Upper lobe of right lung (tissue), 1 donor: Measurements from ENCODE around the gene SLC28A3. TPM values are rescaled to one million over a fixed set of nuclear protein-coding genes. Genes with fewer than 3 reads are reported as not detected.

ENCODE experiments used
- ATAC-seq: fragments of 200-7000 bp; cut with Tn5 transposase; one replicate; pipeline ENCODE4 v1.9.1; 2020; ENCODE audit warnings: mild to moderate bottlenecking, moderate library complexity
- DNase-seq: peaks from one replicate; pipeline ENCODE4 v3.0.0-alpha.2; 2020
- H3K27ac ChIP-seq: fragments of 200-600 bp; one replicate; pipeline ENCODE4 v1.8.0; 2022
- H3K27me3 ChIP-seq: fragments of 200-600 bp; one replicate; pipeline ENCODE4 v1.8.0; 2022; ENCODE audit warnings: mild to moderate bottlenecking
- H3K36me3 ChIP-seq: fragments of 200-600 bp; one replicate; pipeline ENCODE4 v1.8.0; 2022
- H3K4me1 ChIP-seq: fragments of 200-600 bp; one replicate; pipeline ENCODE4 v1.8.0; 2022
- H3K4me3 ChIP-seq: fragments of 200-600 bp; one replicate; pipeline ENCODE4 v1.8.0; 2022; ENCODE audit warnings: mild to moderate bottlenecking
- H3K9me3 ChIP-seq: fragments of 200-600 bp; one replicate; pipeline ENCODE4 v1.8.0; 2022
- intact Hi-C: fragments of 100-400 bp; cut with DNase I; formaldehyde crosslinking; loops from one replicate; pipeline ENCODE4 v1.11.0; 2022
- total RNA-seq: library from RNA; stranded (reverse); fragmentation: NEBNext Ultra II Directional; extraction: Animal tissue kit (Norgen Biotek cat#: 25700); gene quantifications from one replicate; pipeline ENCODE4 v1.2.1, GENCODE V29; 2021
- TF ChIP-seq, protein P1 (sequence below): fragments of 200-600 bp; IDR thresholded peaks from one replicate; pipeline ENCODE4 v1.8.0; 2022; ENCODE audit warnings: antibody characterized with exemption
- donor health status: DM: no; HTN: yes; CAD: no; lungs with severe emphysema.

SLC28A3 gene
- total RNA-seq, 1 donor from 2014 or later: 1.6 TPM

DNA sequence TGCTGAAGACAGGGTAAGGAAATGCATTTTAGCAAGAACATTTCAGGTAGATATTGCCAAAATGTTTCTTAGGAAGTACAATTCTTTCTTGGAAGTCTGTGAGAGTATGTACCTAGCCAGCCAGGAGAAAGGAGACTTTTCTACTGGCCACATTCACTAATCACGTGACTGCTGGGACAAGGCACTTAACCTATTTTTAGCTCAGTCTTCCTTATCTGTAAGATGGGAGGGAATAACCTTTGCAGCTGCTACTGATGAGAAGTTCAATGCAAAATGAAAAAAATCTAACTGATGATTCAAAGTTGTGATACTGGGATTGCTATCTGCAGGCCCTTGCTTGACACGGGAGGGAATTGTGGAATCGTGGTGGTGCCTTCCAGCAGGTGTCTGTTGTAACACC, 42.6 kb upstream of the SLC28A3 start:
- TF ChIP-seq, protein P1, sequence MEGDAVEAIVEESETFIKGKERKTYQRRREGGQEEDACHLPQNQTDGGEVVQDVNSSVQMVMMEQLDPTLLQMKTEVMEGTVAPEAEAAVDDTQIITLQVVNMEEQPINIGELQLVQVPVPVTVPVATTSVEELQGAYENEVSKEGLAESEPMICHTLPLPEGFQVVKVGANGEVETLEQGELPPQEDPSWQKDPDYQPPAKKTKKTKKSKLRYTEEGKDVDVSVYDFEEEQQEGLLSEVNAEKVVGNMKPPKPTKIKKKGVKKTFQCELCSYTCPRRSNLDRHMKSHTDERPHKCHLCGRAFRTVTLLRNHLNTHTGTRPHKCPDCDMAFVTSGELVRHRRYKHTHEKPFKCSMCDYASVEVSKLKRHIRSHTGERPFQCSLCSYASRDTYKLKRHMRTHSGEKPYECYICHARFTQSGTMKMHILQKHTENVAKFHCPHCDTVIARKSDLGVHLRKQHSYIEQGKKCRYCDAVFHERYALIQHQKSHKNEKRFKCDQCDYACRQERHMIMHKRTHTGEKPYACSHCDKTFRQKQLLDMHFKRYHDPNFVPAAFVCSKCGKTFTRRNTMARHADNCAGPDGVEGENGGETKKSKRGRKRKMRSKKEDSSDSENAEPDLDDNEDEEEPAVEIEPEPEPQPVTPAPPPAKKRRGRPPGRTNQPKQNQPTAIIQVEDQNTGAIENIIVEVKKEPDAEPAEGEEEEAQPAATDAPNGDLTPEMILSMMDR: no peak

DNA sequence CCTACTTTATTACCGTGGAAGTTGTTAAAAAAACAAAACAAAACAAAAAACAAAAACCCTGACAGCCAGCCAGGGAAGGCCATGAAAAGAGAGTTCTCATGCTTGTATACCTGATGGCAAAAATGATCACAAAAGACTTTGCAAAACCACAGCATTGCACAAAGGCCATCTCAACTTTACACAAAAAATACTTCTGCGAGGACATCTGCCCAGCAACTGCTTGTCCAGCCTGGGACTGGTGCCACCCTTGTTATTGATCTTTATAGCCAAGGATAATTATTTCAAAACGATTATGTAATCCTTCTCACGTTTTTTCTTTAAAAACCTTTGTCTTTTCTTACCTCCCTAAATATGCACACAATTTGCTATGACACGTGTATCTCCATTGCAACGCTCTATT, 42.2 kb upstream of the SLC28A3 start:
- no peak for ATAC-seq
- intact Hi-C loops: no loop called here
- Histone ChIP-seq H3K27ac (no peak overlapping the region), H3K9me3 (no peaks in the 10 kb centered on the region), H3K36me3 (no peaks in the 10 kb centered on the region), H3K27me3 (no peaks in the 10 kb centered on the region), H3K4me1 (no peaks in the 10 kb centered on the region), H3K4me3 (no peak overlapping the region)
- TF ChIP-seq, protein P1: no peak
- DNase-seq: no peak

More for the DNA sequence above, 42.6 kb upstream of the SLC28A3 start:
- no peaks in the 10 kb centered on the region for H3K9me3 ChIP-seq
- DNase-seq (no peak), ATAC-seq (no peak)
- no peaks in the 10 kb centered on the region for H3K4me1 ChIP-seq
- no peaks in the 10 kb centered on the region for H3K27me3 ChIP-seq
- intact Hi-C loops: no loop called here
- no peak overlapping the region for H3K27ac ChIP-seq
- no peak overlapping the region for H3K4me3 ChIP-seq
- no peaks in the 10 kb centered on the region for H3K36me3 ChIP-seq

DNA sequence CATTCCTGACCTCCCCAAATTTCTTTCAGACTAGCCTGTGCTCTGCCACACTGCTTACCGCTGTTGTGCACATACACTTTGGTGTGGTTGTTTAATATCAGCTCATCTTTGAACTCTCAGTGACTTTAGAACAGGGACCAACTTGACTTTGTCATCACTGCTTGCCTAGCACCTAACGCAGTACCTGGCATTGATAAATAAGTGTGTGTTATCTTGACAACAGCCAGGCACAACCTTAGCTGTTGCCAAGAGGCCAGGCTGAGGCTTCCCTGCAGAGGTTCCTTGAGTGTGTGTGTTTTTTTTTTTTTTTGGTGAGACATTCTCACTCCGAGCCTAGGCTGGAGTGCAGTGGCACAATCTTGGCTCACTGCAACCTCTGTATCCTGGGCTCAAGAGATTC, 41.0 kb upstream of the SLC28A3 start:
- Histone ChIP-seq H3K36me3 (no peaks in the 10 kb centered on the region), H3K4me3 (no peak overlapping the region), H3K27me3 (no peaks in the 10 kb centered on the region), H3K27ac (no peak overlapping the region), H3K4me1 (no peaks in the 10 kb centered on the region), H3K9me3 (no peaks in the 10 kb centered on the region)
- TF ChIP-seq, protein P1: no peak
- intact Hi-C loops: no loop called here
- no peak for DNase-seq
- ATAC-seq: no peak

DNA sequence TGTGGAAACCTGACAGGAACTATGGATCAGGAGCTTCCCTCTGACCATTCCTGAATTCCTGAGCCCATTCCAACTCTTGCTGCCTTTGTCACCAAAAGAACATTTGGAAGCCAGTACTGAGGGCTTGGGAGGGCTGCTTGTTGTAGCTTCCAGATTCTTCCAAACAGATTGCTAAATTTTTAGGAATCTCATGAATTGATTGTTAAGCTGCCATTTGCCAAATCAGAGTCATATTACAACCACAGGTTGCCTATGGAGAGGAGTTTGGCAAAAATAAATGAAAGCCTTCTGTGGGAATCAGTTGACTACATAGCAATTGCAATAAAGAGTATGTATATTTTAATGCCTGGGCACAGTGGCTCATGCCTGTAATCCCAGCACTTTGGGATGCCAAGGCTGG, 39.2 kb upstream of the SLC28A3 start:
- TF ChIP-seq, protein P1: no peak
- H3K27ac ChIP-seq: no peak overlapping the region
- H3K9me3 ChIP-seq: no peaks in the 10 kb centered on the region
- ATAC-seq (no peak), DNase-seq (no peak)
- no peaks in the 10 kb centered on the region for H3K27me3 ChIP-seq
- no peaks in the 10 kb centered on the region for H3K4me1 ChIP-seq
- no peaks in the 10 kb centered on the region for H3K36me3 ChIP-seq
- intact Hi-C loops: no loop called here
- no peak overlapping the region for H3K4me3 ChIP-seq

DNA sequence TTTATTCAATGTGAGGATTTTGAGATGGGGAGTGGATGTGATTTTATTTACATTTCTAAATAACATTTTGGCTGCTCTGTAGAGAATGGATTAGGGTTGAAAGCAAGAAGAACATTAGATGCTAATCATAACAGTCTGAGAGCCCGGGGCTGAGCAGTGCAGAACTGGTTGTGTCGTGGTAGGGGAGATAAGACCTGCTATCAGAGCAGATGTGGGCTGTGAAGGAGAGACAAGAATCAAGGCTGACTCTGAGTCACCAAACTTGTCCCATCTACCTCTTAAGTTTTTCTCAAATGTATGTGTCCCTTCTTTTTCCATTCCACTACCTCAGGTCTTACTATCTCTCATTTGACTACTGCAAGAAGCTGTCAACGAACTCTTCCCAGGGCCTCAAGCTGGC, 35.4 kb upstream of the SLC28A3 start:
- Histone ChIP-seq H3K4me1 (no peaks in the 10 kb centered on the region), H3K27me3 (no peaks in the 10 kb centered on the region), H3K36me3 (no peaks in the 10 kb centered on the region), H3K9me3 (no peaks in the 10 kb centered on the region), H3K27ac (no peak overlapping the region), H3K4me3 (no peak overlapping the region)
- ATAC-seq (no peak), DNase-seq (no peak)
- TF ChIP-seq, protein P1: no peak
- intact Hi-C loops: no loop called here

DNA sequence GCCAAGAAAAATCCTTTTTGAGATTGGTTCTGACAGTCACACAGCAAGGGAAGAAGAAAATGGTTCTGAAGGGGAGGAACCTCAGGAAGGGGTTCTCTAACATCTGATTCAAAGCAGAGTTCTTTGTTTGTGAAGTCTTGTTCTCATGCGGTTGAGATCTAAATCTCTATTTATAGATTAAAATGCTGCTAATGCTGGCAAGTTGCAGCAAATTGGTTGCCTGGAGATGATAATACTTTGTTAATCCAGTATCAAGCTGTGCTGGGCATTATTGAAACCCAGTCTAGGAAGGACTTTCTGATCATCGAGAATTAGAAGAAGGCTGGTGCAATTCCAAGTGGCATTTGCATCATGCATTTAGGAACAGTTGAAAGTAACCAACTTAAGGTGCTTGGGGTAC, 34.0 kb upstream of the SLC28A3 start:
- no peaks in the 10 kb centered on the region for H3K9me3 ChIP-seq
- H3K4me1 ChIP-seq: no peaks in the 10 kb centered on the region
- H3K4me3 ChIP-seq: no peak overlapping the region
- no peaks in the 10 kb centered on the region for H3K27me3 ChIP-seq
- TF ChIP-seq, protein P1: no peak
- ATAC-seq (no peak), DNase-seq (no peak)
- no peak overlapping the region for H3K27ac ChIP-seq
- no peaks in the 10 kb centered on the region for H3K36me3 ChIP-seq
- intact Hi-C loops: no loop called here
